ENCODE data around the gene AGBL1.

Gene AGBL1

GRCh38 chr15:86165265-86166211 is 85.9 kb downstream of the AGBL1 start:
- no peak for DNase-seq

GRCh38 chr15:86167841-86168240 is 88.2 kb downstream of the AGBL1 start:
- no peak for DNase-seq

DNA sequence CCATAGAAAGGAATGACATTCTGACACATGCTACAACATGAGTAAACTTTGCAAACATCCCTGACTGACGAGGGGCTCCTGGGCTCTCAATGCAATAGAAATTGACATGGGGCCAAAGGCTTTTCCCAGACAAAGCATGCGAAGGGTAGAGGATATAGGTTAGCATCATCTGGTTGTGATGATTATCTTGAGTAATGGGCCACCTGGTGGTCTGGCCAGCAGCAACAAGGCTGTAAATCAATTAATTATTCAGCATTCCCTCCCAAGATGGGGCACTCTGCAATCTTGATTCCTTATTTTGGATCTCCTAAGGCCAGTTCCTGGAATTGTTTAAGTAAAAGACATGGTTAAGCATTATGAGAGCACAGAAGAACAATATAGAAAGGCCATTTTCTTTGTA is 99.2 kb downstream of the AGBL1 start:
- no peak for DNase-seq

DNA sequence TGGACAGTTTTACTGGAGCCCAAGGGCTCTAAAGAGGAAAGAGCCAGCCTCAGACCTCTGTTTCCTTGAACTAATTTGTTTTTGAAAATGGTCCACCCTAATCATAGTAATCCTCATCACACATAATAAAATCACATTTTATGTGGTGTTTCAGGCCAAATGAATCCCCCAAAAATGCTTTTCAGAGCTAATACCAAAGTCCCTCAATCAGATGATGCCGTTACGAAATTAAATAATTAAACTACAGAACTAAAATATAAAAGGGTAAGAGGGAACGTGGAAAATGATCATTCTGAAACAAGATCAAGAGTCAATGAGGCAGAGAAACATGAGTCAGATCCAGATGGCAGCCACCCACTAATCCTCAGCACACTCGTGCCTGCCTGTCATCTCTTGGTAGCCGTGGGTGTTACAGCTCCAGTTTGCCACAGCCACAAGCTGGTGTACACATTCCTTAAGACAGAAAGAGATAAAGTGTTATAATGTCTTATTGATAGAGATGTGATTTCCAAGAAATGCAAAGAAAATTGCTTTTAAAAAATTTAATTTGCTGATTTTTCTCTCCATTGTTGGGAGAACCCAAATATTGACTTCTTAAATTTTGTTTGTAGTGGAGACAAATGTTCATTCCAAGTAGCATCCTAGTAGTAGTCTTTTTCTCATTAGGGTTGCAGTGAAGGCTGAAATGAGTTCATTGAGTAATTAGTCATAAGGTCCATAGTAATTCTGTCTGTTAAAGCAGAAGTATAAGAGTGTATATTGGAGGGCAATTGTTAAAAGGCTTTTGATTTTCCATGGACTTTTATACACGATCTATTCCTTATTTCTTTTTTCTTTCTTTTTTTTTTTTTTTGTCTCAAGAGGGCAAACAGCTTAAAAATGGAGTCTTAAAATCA is 104.2 kb downstream of the AGBL1 start:
- DNase-seq, result no peak

DNA sequence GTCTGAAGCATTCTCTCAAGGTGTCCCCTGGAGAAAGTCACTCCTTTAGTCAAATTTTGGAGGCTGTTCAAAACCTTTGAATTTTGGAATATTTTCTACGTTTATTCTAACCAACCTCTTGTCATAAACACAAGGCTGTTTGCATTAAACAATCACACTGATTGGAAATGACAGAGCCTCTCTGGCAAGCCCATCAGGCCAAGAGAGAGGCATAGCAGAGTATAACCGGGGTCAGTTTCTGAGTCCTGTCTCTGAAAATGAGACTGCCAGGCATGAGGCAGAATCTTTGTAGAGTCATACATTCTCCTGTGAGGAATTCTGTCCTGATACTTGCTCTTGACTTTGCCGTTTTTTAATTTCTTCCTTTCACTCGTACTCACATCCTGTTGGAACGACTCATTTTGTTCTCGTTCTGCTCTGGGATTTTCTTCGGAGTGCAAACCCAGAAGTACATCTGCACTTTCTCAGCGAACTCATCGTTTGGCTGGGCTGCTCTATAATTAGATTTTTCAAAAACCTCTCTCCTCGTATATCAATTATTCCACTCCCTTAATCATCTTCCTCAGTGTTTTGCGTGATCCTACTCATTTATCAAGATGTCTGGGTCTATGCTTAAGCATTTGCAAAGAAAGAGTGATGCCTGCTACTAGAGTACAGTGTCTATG is 114.2 kb downstream of the AGBL1 start:
- no peak for DNase-seq

- DNase-seq, result no peak
Observed at GRCh38 chr15:86197770-86198169, 118.1 kb downstream of the AGBL1 start.

DNA sequence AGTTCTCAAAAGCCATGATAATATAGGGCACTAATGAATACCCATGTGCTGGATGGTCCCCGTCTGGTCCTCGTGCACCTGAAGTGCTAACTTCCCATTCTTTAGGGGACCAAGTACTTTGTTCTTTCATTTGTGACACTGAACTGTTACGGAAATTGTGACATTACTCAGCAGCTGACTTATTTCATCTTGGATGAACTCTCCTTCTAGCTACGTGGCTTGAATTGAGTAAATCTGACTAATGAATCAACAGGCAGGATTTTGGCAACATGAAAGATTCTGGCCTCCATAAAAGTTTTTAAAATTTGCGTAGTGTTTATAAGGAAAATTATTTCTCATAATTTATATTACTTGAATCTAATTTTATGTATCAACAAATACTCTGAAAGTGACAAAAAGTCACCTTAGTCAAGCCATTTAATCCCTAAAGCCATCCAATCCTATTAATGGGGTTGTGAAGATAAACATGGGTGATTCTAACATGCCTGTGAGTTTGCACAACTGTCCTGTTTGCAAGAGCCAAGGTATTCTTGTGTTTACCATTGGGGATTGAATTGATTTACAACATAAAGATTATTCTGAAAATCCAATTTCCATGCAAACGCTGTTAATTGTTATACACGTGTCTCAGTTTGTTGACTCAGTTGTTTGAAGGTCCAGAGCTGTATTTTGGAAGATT is 119.9 kb downstream of the AGBL1 start:
- no peak for DNase-seq

- no peak for DNase-seq
Observed at GRCh38 chr15:86201313-86202008, 121.8 kb downstream of the AGBL1 start.

DNA sequence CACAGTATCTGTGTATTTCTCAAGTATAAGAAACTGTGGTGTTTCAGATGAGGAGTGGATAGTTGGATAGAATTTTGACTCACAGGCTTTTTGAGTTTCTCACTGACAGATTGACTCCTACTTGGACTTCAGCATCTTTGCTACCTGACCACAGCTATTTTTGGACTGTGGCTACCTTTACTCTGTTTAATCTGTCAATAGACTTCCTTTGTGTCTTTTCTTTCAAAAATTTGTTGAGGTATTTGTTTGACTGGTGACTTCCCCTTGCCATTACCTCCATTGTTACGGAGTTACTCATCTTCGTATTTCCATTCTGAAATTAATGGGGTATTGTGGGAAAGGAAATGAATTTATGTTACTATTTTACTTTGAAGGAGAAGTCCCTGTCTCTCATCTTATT is 123.8 kb downstream of the AGBL1 start:
- DNase-seq, result no peak

- no peak for DNase-seq
Observed at GRCh38 chr15:86205096-86205495, 125.4 kb downstream of the AGBL1 start.

DNA sequence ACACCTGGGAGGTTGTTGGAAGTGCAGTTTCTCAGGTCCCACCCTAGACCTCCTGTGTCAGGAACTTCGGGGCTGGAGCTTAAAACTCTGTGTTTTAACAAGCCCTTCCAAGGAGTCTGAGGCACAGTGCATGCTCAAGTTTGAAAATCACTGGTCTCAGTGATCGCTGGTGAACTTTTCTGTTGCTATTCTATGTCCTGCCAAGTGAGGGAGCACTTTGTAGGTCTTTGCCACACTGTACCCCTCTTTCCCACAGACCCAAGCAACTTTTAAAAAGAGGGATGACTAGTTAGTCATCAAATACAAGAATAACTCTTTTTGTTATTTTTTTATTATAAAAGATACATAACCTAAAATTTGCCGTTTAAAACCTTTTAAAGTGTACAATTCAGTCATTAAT is 133.7 kb downstream of the AGBL1 start:
- DNase-seq, result no peak

GRCh38 chr15:86213888-86214287 is 134.2 kb downstream of the AGBL1 start:
- DNase-seq, result no peak

- DNase-seq, result no peak
Observed at GRCh38 chr15:86221119-86221518, 141.4 kb downstream of the AGBL1 start.

DNA sequence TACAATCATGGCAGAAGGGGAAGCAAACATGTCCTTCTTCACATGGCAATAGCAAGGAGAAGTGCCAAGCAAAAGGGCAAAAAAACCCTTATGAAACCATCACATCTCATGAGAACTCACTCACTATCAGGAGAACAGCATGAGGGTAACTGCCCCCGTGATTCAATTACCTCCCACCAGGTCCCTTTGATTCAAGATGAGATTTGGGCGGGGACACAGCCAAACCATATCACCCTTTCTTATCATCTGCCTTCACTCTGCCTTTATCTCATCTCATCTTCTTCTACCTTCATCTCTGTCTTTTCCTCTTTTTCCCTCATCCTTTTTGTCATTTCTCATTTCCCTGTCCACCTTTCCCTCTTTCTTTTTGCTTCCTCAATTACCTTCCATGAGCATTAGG is 149.6 kb downstream of the AGBL1 start:
- DNase-seq, result no peak

GRCh38 chr15:86229936-86230335 is 150.3 kb downstream of the AGBL1 start:
- DNase-seq, result no peak

- DNase-seq, result no peak
Observed at GRCh38 chr15:86231864-86232721, 152.4 kb downstream of the AGBL1 start.

GRCh38 chr15:86235667-86236066 is 156.0 kb downstream of the AGBL1 start:
- no peak for DNase-seq

DNA sequence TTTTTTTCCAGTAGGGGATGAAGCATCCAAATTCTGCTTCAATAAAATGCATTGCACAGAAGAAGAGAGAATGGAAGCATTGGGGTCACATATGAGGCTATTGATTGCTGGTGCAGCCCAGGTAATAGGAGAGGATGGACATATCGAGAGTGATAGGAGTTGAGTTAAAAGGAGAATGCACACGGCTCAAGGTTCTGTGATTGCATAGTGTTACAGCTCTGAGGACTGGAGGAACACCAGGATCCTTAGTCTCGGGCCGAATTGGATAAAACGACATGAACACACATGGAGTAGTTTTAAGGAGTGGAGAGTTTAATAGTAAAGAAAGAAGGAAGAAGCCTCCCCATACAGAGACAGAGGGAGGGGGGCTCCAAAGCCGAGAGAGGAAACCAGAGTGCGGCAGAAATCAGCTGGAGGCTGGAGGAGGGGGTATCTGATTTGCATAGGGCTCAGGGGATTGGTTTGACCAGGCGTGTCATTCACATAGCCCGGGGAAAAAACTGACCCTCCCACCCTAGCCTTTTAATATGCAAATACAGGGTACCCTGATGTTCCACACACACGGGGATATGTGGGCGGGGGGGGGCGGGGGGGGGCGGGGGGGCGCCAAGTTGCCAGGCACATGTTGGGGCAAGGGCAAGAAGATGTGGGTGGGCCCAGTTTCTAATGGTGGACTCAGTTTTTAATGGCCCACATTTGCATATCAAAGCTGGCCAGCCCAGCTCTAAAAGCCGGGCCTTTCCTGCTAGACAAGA is 156.9 kb downstream of the AGBL1 start:
- DNase-seq, result no peak

- DNase-seq, result no peak
Observed at GRCh38 chr15:86237111-86237500, 157.4 kb downstream of the AGBL1 start.

- no peak for DNase-seq
Observed at GRCh38 chr15:86247249-86247955, 167.7 kb downstream of the AGBL1 start.
